GM15510 (cell line): ENCODE results near the gene RAB40C.

Source experiments
- POLR2A ChIP-seq: IDR thresholded peaks from 3 replicates; pipeline ENCODE4 v1.6.1; 2011; ENCODE audit warnings: borderline replicate concordance; ENCODE audit not compliant: insufficient read length; ENCODE audit errors: extremely low read depth

The RAB40C gene

DNA sequence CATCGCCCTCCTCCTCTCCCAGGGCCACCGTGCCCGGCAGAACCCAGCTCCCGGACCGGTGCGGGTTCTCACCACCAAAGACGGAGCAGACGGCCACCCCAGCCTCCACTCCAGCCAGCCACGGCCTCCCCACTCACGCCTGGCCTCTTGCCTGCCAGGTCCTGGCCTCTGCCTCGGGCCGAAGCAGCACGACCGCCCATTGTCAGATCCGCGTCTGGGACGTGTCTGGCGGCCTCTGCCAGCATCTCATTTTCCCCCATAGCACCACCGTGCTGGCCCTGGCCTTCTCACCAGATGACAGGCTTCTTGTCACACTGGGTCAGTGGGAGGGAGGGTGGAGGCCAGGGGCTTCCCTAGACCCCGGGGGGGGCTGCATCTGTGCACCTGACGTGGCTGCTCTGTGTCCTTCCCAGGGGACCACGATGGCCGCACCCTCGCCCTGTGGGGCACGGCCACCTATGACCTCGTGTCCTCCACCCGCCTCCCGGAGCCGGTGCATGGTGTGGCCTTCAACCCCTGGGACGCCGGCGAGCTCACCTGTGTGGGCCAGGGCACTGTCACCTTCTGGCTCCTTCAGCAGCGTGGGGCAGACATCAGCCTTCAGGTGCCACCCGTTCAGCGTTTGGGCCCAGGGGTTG, 71.4 kb downstream of the RAB40C start:
- TF ChIP-seq POLR2A = no peak

- no peak for TF ChIP-seq POLR2A
These were observed 72.2 kb downstream of the RAB40C start for GRCh38 chr16:662095-662494.

DNA sequence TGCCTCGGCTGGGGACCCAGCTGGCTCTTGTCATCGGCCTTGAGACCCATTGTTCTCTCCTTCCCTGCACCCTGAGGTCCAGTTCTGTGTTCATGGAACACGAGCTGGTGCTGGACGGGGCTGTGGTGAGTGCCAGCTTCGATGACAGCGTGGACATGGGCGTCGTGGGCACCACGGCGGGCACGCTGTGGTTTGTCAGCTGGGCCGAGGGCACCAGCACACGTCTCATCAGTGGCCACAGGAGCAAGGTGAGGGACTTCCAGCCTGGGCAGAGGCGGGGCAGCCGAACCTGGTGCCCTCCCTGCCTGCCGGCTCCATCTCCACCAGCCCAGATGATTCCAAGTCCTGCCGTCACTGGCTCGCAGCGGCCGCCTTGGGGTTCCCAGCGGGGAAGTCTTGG, 72.7 kb downstream of the RAB40C start:
- no peak for TF ChIP-seq POLR2A

GRCh38 chr16:666572-666971, 76.7 kb downstream of the RAB40C start:
- TF ChIP-seq POLR2A = no peak

DNA sequence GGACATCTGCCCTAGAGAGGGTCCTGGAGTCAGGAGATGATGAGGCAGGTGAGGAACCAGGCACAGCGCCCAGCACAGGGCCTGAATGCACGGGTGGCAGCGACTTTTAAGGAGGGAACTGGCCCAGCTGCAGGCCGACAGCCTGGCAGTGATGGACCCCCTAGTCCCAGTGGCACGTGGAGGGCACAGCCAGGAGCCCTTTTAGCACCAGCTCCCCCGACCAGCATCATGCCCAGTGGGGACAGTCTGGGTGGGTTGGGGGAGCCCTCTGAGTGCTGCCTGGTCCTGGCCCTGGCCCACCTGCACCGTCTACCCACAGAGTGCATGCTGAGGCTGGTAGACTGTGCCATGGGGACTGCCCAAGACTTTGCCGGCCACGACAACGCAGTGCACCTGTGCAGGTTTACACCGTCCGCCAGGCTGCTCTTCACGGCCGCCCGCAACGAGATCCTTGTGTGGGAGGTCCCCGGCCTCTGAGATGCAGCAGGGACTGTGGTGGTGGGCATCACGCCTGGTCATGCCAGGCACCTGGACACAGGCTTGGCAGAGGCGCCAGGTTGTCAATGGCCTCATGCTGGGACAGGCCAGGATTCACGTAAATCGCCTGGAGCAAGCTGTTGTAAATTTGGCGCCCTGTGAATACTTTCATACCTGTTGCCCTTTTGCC, 77.4 kb downstream of the RAB40C start:
- no peak for TF ChIP-seq POLR2A

GRCh38 chr16:667780-668518, 78.1 kb downstream of the RAB40C start, which contains the start of gene RHOT2:
TSS of gene RHOT2 (plus strand) at chr16:668132. CDS start at chr16:668200, 68 bp downstream.
- TF ChIP-seq POLR2A = peak; percentile 95

DNA sequence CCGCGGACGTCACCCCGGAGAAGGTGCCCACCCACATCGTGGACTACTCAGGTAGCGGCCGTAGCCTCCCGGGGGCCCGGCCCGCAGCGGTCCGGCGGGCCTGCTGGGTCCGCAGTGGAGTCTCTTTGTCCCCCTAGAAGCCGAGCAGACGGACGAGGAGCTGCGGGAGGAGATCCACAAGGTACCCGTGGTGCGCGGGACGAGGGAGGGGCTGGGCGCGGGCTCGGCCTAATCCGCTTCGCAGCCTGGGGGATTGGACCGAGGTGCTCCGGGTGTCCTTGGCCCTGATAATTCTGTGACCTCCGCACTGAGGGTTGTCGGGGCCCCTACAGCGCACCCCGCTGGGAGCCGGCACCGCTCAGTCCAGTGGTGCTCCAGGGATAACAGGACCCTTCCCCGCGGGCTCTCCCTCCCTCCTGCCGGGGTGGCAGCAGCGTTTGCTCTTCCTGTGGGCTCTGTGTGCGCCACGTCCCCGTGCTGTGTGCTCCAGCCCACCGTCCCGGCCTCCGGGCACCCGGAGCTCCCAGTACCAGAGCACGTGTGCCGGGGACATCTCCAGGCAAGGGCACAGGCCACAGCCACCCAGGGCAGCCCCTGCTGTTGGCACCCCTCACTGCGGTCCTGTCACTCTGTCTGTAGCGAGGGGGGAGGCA, 78.8 kb downstream of the RAB40C start:
- TF ChIP-seq POLR2A = no peak

GRCh38 chr16:669666-670065, 79.8 kb downstream of the RAB40C start:
- TF ChIP-seq POLR2A = no peak

GRCh38 chr16:670485-671352, 80.9 kb downstream of the RAB40C start:
- no peak for TF ChIP-seq POLR2A

- no peak for TF ChIP-seq POLR2A
These were observed 81.7 kb downstream of the RAB40C start for GRCh38 chr16:671353-672131.

DNA sequence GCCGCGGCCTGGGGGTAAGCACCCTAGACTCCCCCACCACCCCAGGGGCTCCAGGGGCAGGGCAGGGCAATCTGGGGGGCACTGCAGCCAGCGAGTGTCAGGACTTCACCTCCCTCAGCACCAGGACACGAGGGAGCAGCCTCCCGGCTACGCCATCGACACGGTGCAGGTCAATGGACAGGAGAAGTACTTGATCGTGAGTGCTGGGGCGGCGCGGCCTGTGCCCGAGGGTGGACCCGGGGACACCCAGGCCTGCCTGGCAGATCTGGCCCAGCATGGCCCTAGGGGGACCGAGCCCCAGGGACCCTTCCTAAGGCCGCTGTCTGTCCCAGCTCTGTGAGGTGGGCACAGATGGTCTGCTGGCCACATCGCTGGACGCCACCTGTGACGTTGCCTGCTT, 82.5 kb downstream of the RAB40C start:
- TF ChIP-seq POLR2A = no peak

DNA sequence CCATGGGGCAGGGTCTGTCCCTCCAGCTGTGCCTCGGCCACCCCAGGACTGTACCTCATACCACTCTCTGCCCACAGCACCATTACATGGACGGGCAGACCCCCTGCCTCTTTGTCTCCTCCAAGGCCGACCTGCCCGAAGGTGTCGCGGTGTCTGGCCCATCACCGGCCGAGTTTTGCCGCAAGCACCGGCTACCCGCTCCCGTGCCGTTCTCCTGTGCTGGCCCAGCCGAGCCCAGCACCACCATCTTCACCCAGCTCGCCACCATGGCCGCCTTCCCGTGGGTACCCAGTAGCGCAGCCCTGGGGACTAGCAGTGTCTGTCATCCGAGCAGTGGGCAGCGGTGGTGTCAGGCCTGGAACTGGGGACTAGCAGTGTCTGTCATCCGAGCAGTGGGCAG, 83.0 kb downstream of the RAB40C start:
- no peak for TF ChIP-seq POLR2A

- TF ChIP-seq POLR2A = no peak
These were observed 83.6 kb downstream of the RAB40C start for GRCh38 chr16:673399-673991.

DNA sequence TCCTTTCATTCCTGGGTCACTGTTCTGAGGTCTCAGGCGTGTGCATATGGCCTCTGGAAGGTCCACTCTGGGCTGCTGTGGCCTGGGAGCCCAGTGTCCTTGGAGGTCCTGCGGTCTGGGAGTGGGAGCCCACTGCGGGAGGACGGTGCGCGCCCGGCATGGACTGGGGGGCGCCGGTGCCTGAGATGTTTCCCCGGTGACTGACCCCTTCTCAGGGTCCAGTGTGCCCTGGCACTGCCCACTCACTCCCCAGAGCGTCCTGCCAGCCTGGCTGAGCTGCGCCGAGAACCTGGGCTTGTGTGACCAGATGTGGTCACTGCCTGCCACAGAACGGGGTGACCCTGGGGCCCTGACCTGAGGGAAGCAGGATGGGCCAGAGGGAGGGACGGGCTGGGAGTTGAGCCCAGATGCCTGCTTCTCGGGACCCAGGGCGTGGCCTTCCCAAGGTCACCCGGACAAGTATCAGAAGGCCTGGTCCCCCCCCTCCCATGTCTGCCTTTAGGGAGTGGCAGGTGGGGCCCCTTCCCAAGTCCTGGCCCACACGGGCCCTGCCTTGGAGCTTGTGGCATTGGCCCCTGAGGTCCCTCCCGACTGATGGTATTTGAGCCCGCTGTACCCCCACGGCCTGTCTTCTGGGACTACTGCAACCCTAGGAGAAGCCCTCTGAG, 84.5 kb downstream of the RAB40C start:
- no peak for TF ChIP-seq POLR2A
